CD4-positive, alpha-beta T cell treated with Interleukin-4 for 4 hours (primary cell): Measurements from ENCODE around the gene TLK2.
"Not testable (repeated sequence)": the region's sequence is repeated elsewhere in the genome, so short reads cannot be mapped to it uniquely, and the experiment has no call there.

Experiments used
- DNase-seq: peaks from one replicate; pipeline ENCODE4 v3.0.0-alpha.2; 2020

The TLK2 gene

DNA sequence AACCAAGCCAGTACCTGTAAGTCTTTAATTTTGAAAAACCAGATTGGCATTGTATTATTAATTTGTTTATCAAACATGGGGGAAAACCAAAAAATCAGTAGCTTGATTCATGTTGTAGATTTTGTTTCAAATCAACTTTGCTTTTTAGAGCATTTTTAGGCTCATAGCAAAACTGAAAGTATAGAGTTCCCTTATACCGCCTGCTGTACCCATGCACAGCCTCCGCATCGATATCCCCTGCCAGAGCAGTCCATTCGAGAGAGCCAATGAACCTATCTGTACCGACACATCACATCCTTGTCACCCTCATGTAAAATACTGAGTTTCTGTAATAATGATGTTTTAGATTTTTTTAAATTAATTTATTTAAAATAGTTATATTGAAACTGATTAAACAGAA, 132.7 kb downstream of the TLK2 start:
- DNase-seq, result peak; percentile 5

DNA sequence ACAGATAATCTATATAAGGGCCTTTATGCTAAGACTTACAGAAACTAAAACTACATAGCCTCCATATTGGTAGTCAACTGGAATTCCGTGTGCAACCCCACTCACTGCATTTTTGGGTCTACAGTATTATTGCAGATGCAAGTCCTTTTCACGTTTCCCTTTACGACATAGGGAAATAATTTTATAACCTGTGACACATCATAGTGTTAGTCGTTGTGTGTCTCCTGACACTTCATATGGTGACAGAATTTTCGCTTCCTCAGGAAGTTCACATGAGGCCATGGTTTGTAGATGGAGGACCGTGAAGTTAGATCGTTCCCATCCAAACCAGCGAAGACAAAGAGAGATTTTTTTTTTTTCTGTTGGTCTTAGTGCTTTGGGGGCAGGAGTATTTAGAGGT, 133.1 kb downstream of the TLK2 start:
- peak; percentile 14 for DNase-seq

DNA sequence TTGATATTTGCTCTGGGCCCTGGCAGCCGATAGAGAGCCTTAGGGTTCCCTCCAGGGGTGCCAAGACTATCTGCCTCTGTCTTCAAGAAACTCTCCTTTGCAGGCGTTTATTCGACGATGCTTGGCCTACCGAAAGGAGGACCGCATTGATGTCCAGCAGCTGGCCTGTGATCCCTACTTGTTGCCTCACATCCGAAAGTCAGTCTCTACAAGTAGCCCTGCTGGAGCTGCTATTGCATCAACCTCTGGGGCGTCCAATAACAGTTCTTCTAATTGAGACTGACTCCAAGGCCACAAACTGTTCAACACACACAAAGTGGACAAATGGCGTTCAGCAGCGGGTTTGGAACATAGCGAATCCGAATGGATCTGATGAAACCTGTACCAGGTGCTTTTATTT, 133.7 kb downstream of the TLK2 start:
- not testable (repeated sequence) for DNase-seq

DNA sequence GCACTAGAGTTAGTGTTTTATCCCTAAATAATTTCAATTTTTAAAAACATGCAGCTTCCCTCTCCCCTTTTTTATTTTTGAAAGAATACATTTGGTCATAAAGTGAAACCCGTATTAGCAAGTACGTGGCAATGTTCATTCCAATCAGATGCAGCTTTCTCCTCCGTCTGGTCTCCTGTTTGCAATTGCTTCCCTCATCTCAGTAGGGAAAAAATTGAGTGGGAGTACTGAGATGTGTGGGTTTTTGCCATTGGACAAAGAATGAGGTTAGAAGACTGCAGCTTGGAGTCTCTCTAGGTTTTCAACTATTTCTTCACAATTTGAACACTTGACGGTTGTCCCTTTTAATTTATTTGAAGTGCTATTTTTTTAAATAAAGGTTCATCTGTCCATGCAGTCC, 134.5 kb downstream of the TLK2 start:
- not testable (repeated sequence) for DNase-seq

DNA sequence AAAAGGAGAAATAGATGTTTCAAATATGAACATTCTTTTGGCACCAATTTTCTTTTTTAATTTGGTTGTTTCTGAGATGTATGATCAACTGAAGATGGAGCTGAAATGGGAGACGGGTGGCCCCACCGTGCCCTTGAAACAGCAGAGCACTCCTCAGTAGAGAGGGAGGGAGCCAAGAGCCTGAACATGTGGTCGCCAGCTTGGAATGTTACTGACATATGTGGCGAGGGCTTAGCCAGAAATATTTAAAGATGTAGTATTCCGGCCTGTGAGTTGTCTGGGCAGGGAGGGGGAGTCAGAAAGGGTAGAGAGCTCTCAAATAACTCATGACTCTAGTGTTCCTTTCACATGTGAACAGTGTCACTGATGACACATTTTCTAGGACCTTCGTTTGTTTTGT, 135.5 kb downstream of the TLK2 start:
- DNase-seq, result no peak

DNA sequence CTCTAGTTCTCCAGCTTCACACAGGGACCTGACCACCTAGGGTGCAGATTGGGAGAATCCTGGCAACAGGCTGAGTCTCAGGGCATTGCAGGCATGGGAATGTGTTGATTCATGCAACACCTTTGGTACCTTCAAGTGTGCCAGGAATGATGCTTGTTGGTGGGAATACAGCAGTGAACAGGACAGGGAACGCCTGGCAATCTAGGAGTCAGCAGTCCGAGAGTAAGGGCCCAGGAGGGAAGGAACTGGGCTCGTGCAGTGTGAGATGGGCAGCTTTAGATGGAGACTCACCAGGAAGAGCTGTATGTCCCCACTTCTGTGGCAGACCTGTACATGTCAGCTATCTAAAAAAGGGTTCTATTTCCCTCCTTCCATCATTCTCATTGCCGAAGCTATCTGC, 136.9 kb downstream of the TLK2 start:
- DNase-seq, result no peak

DNA sequence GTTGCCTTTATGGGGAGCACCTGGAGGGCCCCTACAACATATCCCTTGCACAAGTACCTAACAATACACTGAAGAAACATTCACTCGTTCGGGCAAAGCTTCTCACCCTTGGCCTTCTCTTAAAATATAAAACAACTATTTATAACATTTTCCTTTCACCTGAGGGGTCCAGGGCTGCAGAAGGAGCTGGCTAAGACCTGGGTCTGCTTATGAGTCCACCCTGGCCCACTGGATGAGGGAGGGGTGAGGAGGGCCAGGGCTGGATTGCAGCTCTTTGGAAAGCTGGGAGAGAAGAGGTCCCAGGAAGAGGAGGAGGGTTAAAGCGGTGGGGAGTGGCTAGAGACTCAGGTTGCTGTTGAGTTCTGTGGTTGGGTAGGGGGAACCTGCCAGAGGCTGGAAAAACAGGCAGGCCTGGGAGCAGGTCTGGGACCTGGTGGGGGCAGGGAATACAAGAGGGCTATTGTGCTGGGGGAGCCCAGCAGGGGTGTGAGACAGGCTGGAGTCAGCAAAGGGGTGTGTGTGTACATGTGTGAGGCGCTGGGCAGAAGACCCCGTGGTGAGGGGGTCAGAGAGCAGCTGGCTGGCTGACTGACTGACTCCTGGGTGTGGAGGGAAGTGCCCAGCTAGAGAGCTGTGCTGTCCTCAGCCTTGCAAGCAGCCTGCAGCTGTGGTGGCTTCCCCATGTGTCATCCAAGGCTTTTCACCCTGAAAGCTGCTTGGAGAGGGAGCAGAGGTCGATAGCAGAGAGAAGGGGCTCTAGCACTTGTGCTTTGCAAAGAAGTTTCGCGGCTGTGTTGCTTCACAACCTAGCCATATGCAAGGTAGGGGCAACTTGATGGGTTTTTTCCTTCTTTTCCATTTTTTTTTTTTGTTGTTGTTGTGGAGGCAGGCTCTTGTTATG, 138.6 kb downstream of the TLK2 start:
- DNase-seq, result no peak

DNA sequence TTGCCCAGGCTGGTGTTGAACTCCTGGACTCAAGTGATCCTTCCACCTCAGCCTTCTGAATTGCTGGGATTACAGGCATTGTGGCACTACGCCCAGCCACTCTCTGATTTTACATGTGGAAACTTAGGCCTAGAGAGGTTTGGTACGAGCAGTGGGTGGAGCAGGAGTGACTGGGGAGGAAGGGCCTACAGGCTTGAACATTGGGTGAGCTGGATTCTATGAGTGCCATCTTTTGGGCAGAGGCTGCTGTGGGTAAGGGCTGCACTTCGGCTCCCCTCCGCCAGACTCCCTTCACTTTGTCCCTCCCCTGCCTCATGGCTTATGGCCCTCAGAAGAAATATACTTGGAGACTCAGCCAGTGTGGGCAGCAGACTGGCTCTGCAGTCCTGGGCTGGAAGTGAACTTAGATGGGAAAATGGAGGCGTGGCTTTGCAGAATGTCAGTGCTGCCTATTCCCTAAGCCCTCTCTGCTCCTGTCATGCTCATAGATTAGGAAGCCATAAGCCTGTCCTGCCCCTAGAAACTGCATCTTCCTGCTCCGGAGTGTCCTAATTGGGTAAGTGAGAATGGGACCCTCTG, 139.4 kb downstream of the TLK2 start:
- no peak for DNase-seq

DNA sequence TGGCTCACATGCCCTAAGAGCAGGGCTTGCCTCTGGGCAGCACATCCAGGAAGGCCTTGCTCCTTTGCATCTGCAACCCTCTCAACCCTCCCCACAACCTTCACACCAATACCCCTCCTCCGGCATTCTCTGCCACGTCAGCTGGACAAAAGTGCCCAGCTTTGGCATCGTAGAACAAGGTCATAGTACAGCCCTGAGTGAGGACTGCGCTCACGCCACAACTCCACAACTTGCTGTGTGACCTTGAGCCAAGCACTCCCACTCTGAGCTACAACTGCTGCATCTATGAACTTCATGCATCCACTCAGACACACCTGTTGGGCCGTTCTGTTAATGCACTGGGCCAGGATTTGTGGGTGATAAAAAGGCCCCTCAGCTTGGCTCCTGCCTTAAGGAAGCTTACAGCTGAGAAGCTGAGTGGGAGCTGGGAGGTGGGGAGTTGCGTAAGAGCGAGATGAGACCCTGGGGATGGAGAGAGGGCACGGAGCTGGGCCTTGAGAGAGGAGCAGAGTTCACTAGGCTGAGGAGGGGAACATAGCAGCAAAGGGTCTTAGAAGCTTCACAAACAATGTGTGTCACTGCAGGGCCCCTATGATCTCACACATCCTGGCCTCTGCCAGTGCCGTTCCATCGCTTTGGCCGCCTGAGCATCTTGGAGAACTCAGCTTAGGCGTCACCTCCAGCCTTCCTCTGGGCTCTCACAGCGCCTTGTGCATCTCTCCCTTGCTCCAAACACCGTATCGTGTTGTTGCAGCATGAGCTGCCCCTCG, 140.2 kb downstream of the TLK2 start:
- DNase-seq, result no peak

DNA sequence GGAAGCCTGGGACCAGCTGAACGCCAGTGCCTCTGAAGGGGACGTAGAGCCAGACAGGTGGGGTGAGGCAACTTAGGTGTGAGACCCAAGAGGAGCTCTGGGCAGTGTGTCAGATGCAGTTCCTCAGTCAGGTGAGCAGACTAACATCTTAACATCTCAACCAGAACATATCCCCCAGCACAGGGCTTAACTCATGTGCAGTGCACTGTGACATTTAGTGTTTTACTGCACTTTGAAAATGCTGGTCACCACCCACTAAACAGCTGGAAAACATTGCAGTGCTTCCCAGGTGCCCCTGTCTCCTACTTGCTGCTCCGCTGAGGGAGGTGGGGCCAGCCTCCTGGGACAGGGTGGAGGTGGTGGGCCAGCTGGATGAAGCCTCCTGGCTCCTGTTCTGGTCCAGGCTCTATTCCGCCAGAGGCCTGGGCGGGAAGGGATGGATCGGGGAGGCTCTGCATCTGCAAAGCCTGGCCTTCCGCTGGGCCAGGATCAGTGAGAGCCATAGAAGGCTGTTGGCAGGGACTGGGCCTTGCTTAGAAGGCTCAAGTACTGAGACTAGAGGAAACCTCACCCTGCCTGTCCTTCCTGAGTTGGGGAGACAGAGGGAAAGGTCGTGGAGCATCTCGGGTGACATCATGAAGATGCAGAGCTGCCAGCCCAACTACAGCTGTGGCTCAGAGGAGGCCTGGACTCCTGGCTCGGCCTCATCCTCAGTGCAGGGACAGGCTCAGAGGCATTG, 141.0 kb downstream of the TLK2 start:
- DNase-seq, result no peak

DNA sequence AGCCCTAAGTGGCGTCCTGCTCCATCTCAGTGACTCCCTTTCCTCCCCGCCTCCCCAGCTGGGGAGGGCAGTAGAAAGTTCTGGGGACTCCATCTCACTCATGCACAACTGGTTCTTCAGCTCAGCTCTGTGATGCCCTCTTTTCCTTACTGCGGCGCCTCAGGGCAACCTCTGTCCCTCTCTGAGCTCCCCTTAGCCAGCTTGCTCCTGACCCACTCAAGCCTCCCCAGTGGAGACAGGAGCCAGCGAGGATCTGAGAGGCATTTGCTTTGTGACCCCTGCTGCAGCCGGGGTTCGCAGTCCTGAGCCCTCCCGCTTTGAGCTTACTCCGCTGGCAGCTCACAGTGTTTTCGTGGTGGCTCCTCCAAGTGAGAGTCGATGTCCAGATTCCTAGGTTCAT, 142.6 kb downstream of the TLK2 start:
- DNase-seq, result no peak

DNA sequence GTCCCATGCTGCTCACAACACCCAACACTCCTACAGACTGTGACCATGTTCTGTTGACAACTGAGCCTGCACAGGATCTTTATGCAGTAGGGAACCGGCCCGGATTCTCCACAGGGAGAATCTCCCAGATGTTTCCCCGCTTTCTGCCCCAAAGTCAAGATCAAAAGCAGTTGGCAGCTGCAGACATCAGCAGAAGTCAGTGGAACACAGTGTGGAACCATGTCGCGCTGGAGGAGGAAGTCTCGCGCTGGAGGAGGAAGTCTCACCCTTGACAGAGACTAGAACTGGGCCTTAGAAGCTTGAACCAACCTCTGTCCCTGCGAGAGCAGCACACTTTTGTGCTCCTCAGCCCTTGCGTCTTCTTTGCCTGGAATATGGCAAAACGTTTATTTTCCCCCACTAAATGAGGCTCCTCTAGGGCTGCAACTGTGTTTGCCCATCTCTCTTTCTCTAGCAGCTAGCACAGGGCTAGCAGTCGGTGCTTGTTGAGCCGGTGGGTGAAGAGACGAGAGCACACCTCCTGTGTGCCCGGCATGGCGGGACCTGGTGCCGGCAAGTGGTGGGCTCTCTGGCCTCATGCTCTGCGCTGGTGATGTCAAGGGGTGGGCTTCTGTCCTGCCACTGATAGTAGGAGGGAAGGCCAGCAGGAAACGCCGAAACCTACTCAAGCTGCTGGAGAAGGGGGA, 146.7 kb downstream of the TLK2 start:
- no peak for DNase-seq

DNA sequence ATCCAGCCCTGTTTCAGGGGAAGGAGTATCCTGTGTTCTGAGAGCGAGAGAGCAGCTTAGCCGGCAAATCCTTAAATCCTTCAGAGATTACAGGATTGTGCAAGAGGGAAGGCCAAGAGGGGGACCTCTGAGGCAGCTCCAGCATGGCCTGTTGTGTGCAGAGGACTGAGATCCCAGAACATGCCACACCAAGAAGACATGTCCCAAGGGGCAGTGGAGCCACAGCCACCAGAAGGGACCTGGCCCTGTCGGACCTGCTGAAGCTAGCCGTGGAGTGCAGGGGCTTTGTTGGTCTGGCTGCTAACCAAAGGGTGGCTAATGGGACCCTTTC, 147.2 kb downstream of the TLK2 start:
- DNase-seq, result no peak

DNA sequence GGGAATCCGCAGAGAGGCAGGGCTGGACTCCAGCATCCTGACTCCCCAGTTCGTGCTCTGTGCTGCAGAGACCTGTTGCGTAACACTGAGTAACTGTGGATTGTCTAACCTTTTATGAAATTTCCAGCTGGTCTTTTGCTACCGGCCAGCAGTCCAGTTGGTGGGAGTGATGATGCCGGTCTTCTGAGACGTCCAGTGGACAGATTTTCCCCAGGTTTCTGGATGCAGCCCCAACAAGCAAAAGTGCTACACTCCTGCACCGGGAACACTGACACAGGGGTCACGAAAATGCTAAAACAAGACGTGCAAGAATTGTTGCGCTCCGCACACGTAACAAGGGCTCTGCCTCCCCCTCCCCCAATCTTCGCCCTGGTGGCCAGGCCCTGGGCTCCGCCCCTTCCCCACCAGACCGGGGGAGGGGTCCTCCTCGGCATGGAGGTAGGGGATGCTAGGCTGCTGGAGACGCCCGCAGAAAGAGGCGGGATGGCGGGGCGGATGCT, 148.1 kb downstream of the TLK2 start:
- no peak for DNase-seq

DNA sequence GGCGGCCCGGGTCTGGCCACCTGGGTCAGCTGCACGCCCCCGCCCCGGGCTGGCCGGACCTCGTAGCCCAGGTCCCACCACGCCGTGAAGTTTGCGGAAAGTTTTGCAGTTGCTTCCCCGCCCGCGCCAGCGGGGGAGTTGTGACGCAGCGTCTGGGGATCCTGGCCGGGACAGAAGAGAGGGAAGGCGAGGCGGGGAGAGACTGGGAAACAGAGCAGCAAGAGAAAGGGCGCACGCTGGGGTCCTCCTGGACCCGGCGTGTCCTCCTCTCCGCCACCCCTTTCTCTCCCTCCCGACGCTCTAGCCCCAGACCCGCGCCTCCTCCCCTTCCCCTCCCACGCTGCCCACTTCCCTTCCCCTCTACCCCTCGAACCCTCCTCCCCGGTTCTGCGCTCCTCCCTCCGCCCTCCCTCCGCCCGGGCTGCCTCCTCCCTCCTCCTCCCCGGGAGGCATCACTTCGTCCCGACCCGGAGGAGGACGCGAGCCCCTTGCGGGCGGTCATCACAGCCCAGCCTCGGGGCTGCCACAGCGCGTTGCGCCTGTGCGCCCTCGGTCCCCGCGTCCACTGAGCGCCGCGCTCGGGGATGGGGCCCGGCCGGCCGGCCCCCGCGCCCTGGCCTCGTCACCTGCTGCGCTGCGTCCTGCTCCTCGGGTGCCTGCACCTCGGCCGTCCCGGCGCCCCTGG, 148.7 kb downstream of the TLK2 start, which contains the start of gene MRC2:
TSS of gene MRC2 (plus strand) at position 452 of the 685 bp plus-strand sequence. CDS start at position 585, 133 bp downstream.
- DNase-seq, result peak; percentile 14

DNA sequence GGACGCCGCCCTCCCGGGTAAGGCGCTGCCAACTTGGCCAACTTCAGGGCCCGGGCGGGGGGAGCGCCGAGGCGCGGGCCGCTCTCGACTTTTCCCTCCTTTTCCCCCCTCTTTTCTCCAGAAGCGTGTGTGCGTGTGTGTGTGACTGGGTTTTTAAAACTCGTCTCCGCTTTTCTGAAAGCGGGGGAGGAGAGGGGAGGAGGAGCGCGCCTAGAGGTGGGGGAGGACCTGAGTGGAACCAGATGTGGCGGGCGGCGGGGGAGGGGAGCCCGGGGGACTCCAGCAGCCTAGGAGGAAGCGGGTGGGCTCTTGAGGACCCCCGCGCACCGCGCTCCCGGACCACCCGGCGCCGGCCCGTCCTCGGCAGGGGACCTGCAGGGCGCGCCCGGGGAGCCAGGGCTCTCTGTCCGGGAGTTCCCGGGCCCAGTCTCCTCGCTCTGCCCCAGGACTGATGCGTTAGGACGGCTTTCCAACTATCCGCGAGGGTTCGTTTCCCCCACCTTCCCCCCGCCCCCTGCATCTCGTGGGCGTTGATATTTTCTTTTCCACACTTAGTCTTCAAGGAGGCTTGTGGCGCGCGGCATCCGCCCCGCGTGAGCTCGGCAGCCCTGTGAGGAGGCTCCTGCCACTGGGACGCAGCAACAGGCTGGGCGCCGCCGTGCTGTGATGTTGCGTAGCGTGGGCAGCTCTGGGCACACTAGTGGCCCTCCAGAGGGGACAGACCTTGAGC, 149.4 kb downstream of the TLK2 start:
- DNase-seq, result no peak

DNA sequence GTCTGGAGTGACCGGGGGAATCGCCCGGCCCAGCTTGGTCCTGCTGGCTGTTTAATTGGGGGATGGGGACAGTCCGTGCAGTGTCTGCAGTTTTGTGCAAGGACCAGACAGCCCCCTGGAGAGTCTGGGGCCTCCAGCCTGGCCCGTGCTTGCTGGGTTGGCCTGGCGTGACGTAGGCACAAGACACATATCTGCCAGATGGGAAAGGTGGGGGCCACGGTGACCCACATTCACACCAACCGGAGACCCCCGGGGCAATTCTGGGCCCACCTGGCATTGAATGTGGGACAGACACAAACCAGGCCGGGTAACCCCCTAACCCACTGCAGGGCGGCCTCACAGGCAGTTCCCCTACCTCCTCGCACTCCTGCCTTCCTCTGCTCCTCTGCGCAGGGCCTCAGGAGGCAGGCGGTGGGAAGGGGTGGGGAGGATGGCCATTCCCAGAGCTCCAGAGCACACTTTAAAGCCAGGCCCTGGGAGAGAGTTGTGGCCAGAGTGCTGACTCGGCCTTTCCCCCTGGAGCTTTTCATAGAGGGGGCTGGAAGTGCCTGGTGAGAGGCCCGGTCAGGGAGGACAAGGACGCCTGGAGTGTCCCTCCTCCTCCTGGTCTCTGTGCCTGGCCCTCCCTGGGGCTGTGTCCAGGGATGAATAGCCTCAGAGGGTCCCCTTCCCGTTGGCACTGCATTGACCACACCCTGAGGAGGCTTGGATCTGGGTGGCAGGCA, 150.4 kb downstream of the TLK2 start:
- DNase-seq, result no peak

DNA sequence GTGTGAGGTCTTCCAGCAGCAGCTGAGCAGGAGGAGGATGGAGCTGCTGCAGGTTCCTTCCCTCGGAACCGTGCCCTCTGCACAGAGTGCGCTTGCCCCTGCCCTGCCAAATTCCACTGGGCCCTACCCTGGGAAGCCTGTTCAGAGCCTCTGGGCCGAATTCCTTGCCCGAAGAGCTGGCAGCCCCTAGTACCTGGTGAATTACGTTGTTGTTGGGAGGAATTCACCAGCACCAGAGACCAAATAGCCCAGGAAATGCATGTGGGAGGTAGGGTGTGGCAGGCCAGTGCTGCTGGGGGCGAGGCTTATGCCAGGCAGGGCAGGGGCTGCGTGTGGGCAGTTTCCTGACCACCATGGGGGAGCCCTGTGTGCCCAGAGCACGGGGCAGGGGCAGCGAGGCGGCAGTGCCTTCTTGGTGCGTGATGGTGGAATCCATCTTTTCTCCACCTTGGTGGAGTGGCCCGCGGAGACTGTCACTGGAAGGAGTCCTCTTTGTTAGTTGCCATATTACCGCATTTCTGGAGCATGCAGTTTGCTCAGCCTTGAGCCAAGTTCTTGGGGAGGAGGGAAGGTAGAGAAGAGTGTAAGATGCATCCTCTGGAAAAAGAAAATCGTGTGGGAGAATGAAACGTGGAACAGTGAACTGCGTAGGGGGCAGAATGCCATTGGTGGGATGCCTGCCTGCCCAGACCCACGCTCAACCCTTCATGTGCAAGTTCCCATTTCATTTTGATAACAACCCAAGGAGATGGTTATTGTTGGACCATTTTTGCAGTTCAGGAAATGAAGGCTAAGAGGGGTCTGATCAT, 151.1 kb downstream of the TLK2 start:
- DNase-seq, result no peak

DNA sequence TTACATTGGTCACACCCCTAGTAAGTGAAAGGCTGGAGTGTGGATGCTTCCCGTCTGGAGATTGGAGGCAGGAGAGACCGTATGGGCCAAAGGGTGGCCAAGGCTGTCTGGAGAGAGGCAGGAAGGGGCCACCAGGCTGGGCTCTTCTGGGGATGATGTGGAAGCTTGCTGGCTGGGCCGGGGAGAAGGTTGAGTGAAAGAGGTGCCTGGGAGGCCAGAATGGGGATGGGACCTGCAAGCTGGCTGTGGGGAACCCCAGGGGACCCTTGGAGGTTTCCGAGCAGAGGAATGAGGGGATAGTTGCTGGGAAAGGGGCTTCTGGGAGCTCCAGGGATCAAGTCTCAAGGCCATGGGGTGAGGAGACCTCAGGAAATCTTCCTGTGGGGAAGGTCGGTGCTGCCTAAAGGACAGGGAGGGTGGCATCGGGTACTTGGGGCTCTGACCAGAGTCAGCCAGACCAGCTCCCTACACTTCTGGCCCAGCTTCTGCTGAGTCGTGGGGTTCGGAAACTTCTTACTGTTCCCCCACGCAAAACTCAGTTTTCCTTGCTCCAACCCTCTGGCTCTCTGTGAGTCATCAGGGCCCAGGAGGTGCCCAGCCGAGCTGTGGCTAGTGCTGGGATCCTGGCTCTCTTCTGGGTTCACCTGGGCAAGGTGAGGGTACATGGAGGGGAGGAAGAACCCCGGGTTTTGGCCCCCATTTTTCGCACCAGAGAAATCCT, 151.9 kb downstream of the TLK2 start:
- DNase-seq, result no peak
